K562 (cell line): Measurements from ENCODE around the gene TIAM1. TPM values are rescaled to one million over a fixed set of nuclear protein-coding genes. Genes with fewer than 3 reads are reported as not detected.

Experiments used
- ATAC-seq: fragments of 200-7000 bp; cut with Tn5 transposase; 3 replicates; pipeline ENCODE4 v1.9.1; 2020; ENCODE audit warnings: moderate library complexity
- BruUV-seq: library from RNA; stranded (reverse); fragments of 400-500 nt; replicated peaks from 2 replicates; lab custom pipeline; 2021; lab: Mats Ljungman, UMichigan
- CTCF ChIA-PET: fragments of 300-600 bp; formaldehyde crosslinking; extraction: SDS; loops from one replicate; lab custom pipeline; 2021; ENCODE audit warnings: low intra/inter-chr PET ratio; lab: Yijun Ruan, JAX
- POLR2A ChIA-PET: fragments of 300-600, 350-650 bp; sonication (Branson Sonifier 250); formaldehyde crosslinking; extraction: SDS; loops from one replicate; lab custom pipeline; 2021; ENCODE audit warnings: antibody characterized with exemption, inconsistent platforms; lab: Yijun Ruan, JAX
- DNase-seq, 4 experiments: peaks; one replicate each; pipeline versions ENCODE4 v3.0.0 to v3.0.0-alpha.2; 2011 to 2018; ENCODE audit warnings: low spot score in 3 of 4, mixed read lengths in 3 of 4; ENCODE audit errors: extremely low read depth in 1 of 4
- FAIRE-seq: peaks from 2 replicates; lab custom pipeline; 2011; peaks lifted over from hg19 to GRCh38; lab: Jason Lieb, UNC
- H2AFZ ChIP-seq: 2 replicates; pipeline ENCODE4 v1.6.0; 2011; ENCODE audit warnings: low read depth, low read length, control low read depth, inconsistent platforms
- H3K27ac ChIP-seq: fragments of 200-600 bp; 3 replicates; pipeline ENCODE4 v1.8.0; 2011; ENCODE audit warnings: low read depth, mild to moderate bottlenecking, control low read depth, inconsistent platforms, low read length, moderate library complexity, mixed read lengths; ENCODE audit errors: extremely low read depth
- H3K27me3 ChIP-seq, 2 experiments: fragments of 300-600 bp in 1 of 2; 2 replicates in 1 of 2; 3 replicates in 1 of 2; pipeline versions ENCODE4 v1.6.0 to v1.8.0; 2011; ENCODE audit warnings: inconsistent platforms in 2 of 2, low read length in 2 of 2, mild to moderate bottlenecking in 1 of 2, mixed read lengths in 1 of 2, moderate library complexity in 1 of 2; ENCODE audit not compliant: control insufficient read depth in 2 of 2, insufficient read depth in 2 of 2
- H3K36me3 ChIP-seq: fragments of 300-600 bp; 3 replicates; pipeline ENCODE4 v1.8.0; 2011; ENCODE audit warnings: mild to moderate bottlenecking, low read length, inconsistent platforms; ENCODE audit not compliant: control insufficient read depth, insufficient read depth
- H3K4me1 ChIP-seq, 2 experiments: fragments of 200-600 bp in 1 of 2; replicated peaks in 1 of 2; 2 replicates in 1 of 2; 3 replicates in 1 of 2; pipeline versions ENCODE4 v1.5.1 to v1.8.0; 2011; ENCODE audit warnings: inconsistent platforms in 2 of 2, low read length in 2 of 2, mild to moderate bottlenecking in 1 of 2, mixed read lengths in 1 of 2, moderate library complexity in 1 of 2; ENCODE audit not compliant: control insufficient read depth in 2 of 2, insufficient read depth in 2 of 2
- H3K4me2 ChIP-seq: 2 replicates; pipeline ENCODE4 v1.6.1; 2011; ENCODE audit warnings: low read length, control low read depth, inconsistent platforms, mixed read lengths; ENCODE audit not compliant: insufficient read depth
- H3K4me3 ChIP-seq: fragments of 200-600 bp; sonication (generic), shearing (Covaris generic); 2 replicates; pipeline ENCODE4 v1.5.1; 2016; ENCODE audit warnings: control low read depth, inconsistent platforms
- H3K79me2 ChIP-seq: fragments of 200-600 bp; 3 replicates; pipeline ENCODE4 v1.8.0; 2011; ENCODE audit warnings: low read length, inconsistent platforms; ENCODE audit not compliant: control insufficient read depth, insufficient read depth
- H3K9ac ChIP-seq, 2 experiments: 2 replicates each; pipeline versions ENCODE4 v1.6.0 to v1.6.1; 2011; ENCODE audit warnings: low read depth in 2 of 2, low read length in 2 of 2, control low read depth in 1 of 2, inconsistent platforms in 1 of 2, mild to moderate bottlenecking in 1 of 2, mixed read lengths in 1 of 2; ENCODE audit not compliant: insufficient read depth in 1 of 2
- H3K9me1 ChIP-seq: one replicate; pipeline ENCODE4 v1.6.0; 2011; ENCODE audit warnings: inconsistent platforms, mild to moderate bottlenecking, low read length, moderate library complexity; ENCODE audit not compliant: control insufficient read depth, insufficient read depth
- H3K9me3 ChIP-seq: replicated peaks from 2 replicates; pipeline ENCODE4 v1.5.1; 2011; ENCODE audit warnings: low read depth, low read length, inconsistent platforms; ENCODE audit not compliant: control insufficient read depth, insufficient read depth
- H4K20me1 ChIP-seq: replicated peaks from 2 replicates; pipeline ENCODE4 v1.6.1; 2011; ENCODE audit warnings: low read length, inconsistent platforms, mixed read lengths; ENCODE audit not compliant: control insufficient read depth, insufficient read depth
- ARHGAP35 ChIP-seq: fragments of 450-650 bp; IDR thresholded peaks from 2 replicates; pipeline ENCODE4 v1.6.1; 2018; ENCODE audit not compliant: partially characterized antibody
- ATF4 ChIP-seq: fragments of 450-650 bp; formaldehyde crosslinking; IDR thresholded peaks from 2 replicates; pipeline ENCODE4 v1.4.0; 2022; ENCODE audit warnings: mild to moderate bottlenecking, moderate library complexity
- ILF3 ChIP-seq: fragments of 450-650 bp; IDR thresholded peaks from 2 replicates; pipeline ENCODE4 v1.6.1; 2018; ENCODE audit warnings: antibody characterized with exemption, mild to moderate bottlenecking, moderate library complexity, borderline replicate concordance
- ZBTB11 ChIP-seq, 3 experiments: fragments of 200-800 bp in 1 of 3; fragments of 250-450 bp in 1 of 3; fragments of 450-650 bp in 1 of 3; sonication (Bioruptor Pico) in 1 of 3; sonication (Bioruptor generic) in 1 of 3; formaldehyde crosslinking in 1 of 3; IDR thresholded peaks; 2 replicates each; pipeline versions ENCODE4 v1.6.1 to v1.8.0; 2016 to 2022; ENCODE audit warnings: mild to moderate bottlenecking in 2 of 3, missing genetic modification characterization in 2 of 3, missing compliant biosample characterization in 1 of 3, moderate library complexity in 1 of 3
- WGBS: fragments of 100-300 bp; shearing (Covaris generic); methylation state at CpG from one replicate; pipeline ENCODE4 v1.1.6; 2016; ENCODE audit warnings: low coverage, mixed read lengths; ENCODE audit not compliant: insufficient coverage; ENCODE audit errors: missing lambda C conversion rate; 5-methylcytosine and 5-hydroxymethylcytosine counted together
- in situ Hi-C: fragments of 300-500 bp; cut with MboI; formaldehyde crosslinking; loops from 4 replicates; pipeline ENCODE4 v1.15.0; 2018; ENCODE audit warnings: inconsistent platforms, mixed read lengths
- intact Hi-C: fragments of 100-400 bp; cut with micrococcal nuclease; formaldehyde crosslinking; loops from 2 replicates; pipeline ENCODE4 v1.14.2; 2022
- polyA plus RNA-seq, 8 experiments: library from polyadenylated mRNA; depleted of rRNA in 4 of 8; stranded (reverse) in 5 of 8; unstranded in 3 of 8; fragments of >200 nt; fragmentation: Nextera tagmentation in 2 of 8; fragmentation: Illumina TruSeq in 1 of 8; extraction: Ambion mirVana in 2 of 8; extraction: Trizol in 1 of 8; gene quantifications; 2 replicates each; pipeline versions ENCODE4 v1.2.1 to v1.2.3, GENCODE V29; 2011 to 2014; ENCODE audit warnings: inconsistent platforms in 1 of 8, missing spikeins in 1 of 8
- total RNA-seq, 7 experiments: library from RNA; depleted of rRNA in 6 of 7; stranded (reverse); fragments of >200 nt in 6 of 7; fragmentation: Illumina TruSeq in 2 of 7; extraction: Trizol in 2 of 7; gene quantifications; 2 replicates each; pipeline versions ENCODE4 v1.2.1 to v1.2.3, GENCODE V29; 2011 to 2021; ENCODE audit warnings: low replicate concordance in 1 of 7

Gene TIAM1
- total and polyA plus RNA-seq, 9 of the 15 experiments (the other 6 are each of a cell fraction or from before 2014, with no cell fraction given), result 0.11 TPM; not detected in 8

- ChIA-PET POLR2A (interaction anchor here (1.1 kb wide), 1 partner anchor 10 kb away, joined by 3 read pairs; no protein-coding TSS in a partner anchor), CTCF (no interaction called here)
- H4K20me1 ChIP-seq, result no peaks in the 10 kb centered on the region; the same call in 1 of the 2 replicates
- no peak for FAIRE-seq
- TF ChIP-seq ILF3 (no peak), ARHGAP35 (no peak), ATF4 (no peak), ZBTB11 (CRISPR knock-in tag; IDR thresholded peaks at IDR 0.05) (no peak)
- H3K9me3 ChIP-seq, result no peaks in the 10 kb centered on the region
- DNase-seq, result no peak
- in situ Hi-C loops, result no loop called here
- no TSS peak for BruUV-seq
- no peaks in the 10 kb centered on the region for H3K4me1 ChIP-seq
- H3K4me2 ChIP-seq, result no peak overlapping the region
- no peaks in the 10 kb centered on the region for H3K79me2 ChIP-seq
- peaks cover 7 to 17% of the 10 kb centered on the region in 2 experiments; a peak in 3 of 5 replicates for H3K27me3 ChIP-seq
- 0% methylated on average over 6 of the region's 6 CpGs for WGBS
- no peaks in the 10 kb centered on the region for H3K9me1 ChIP-seq
- no peak overlapping the region for H3K27ac ChIP-seq
- no peak overlapping the region for H3K4me3 ChIP-seq
- no peak for ATAC-seq
- H2AFZ ChIP-seq, result no peak overlapping the region
- H3K9ac ChIP-seq, result no peak overlapping the region
- intact Hi-C loops, result no loop called here
- no peaks in the 10 kb centered on the region for H3K36me3 ChIP-seq
These were observed 7.4 kb downstream of the TIAM1 start for GRCh38 chr21:31336739-31337040.
